HG02610 (cell line): Measurements from ENCODE around the gene SEMA3A.
"Not testable (repeated sequence)": the region's sequence is repeated elsewhere in the genome, so short reads cannot be mapped to it uniquely, and the experiment has no call there.

Experiments
- ATAC-seq: cut with Tn5 transposase; IDR thresholded peaks from one replicate; pipeline ENCODE4 v1.9.1; 2021; ENCODE audit warnings: mild to moderate bottlenecking, moderate library complexity; ENCODE audit not compliant: unreplicated experiment

SEMA3A gene

GRCh38 chr7:84154991-84155781 lies 39.4 kb downstream of the SEMA3A start:
- ATAC-seq = no peak

DNA sequence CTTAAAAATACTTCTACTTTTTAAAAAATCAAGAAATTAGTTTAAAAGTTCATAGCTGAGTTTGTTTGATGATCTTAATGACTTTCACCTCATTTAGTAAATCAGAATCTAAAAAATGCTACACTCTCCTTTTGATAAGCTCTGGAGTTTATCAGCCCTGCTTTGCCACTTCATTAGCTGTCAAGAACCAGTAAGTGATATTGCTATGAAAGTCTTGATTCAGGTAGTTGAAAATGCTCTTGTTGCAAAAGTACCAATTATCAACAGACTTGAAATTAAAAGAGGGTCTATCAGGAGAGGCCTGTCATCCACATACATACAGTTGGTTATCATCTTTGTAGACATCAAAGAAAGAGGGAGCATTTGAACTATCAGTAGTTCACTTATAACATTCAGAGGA lies 41.6 kb downstream of the SEMA3A start:
- ATAC-seq = no peak

DNA sequence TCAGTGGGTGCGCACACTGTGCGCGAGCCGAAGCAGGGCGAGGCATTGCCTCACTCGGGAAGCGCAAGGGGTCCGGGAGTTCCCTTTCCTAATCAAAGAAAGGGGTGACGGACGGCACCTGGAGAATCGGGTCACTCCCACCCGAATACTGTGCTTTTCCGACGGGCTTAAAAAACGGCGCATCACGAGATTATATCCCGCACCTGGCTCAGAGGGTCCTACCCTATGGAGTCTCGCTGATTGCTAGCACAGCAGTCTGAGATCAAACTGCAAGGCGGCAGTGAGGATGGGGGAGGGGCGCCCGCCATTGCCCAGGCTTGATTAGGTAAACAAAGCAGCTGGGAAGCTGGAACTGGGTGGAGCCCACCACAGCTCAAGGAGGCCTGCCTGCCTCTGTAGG lies 44.2 kb downstream of the SEMA3A start:
- not testable (repeated sequence) for ATAC-seq

- no peak for ATAC-seq
Observed at GRCh38 chr7:84149573-84149972, 45.0 kb downstream of the SEMA3A start.

DNA sequence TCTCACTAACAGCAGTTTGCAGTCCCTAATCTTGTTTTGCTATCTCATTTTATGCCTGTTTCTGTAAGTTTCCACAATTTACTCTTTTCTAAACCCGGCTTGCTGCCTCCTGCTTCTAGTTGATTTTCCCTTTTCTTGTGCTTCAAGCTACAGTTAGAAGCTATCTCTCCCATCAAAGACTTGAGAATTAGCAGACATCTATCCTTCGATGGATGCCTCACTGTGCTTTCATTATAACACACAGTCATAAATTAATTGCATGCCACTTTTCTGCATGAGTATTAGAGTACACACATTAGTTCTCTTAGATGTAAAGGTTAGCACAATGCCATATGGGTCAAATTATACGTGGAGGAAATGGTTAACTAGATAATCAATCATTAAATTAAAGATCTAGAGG lies 48.7 kb downstream of the SEMA3A start:
- no peak for ATAC-seq

DNA sequence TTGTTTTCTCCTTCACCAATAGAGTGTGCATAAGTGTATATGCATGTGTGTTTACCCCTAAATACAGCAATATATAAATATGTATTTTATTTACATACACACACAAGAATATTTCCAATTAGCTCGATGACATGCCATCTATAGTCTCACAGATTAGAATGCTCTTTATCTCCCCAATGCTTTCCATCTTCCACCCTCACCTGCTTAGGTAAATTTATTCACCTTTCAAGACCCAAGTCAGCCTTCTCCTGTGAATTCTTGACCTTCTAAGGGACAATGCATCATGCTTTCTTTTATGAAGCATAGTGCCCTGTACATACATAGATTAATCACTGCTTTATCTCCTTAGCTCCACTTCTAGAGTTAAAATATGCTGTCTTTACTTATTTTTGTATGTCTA lies 49.7 kb downstream of the SEMA3A start:
- ATAC-seq = no peak

DNA sequence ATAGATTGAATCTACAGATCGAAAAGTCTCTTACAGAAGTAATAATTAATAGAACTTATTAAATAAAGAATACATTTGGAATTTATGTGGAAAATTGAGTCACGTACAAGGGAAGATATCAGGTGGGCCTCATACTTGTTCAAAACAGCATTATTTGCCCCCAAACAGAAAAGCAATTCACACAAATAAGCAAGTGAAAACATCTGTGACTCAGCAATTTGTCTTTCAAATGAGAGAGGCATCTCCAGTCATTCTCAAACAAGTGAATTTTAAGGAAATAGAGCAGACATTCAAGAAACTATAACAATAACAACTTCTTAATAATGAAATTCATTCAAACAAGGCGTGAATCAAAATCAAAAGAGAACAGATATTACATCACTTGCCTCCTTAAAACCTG lies 50.1 kb downstream of the SEMA3A start:
- ATAC-seq = no peak

- ATAC-seq = no peak
Observed at GRCh38 chr7:84142726-84143125, 51.9 kb downstream of the SEMA3A start.

DNA sequence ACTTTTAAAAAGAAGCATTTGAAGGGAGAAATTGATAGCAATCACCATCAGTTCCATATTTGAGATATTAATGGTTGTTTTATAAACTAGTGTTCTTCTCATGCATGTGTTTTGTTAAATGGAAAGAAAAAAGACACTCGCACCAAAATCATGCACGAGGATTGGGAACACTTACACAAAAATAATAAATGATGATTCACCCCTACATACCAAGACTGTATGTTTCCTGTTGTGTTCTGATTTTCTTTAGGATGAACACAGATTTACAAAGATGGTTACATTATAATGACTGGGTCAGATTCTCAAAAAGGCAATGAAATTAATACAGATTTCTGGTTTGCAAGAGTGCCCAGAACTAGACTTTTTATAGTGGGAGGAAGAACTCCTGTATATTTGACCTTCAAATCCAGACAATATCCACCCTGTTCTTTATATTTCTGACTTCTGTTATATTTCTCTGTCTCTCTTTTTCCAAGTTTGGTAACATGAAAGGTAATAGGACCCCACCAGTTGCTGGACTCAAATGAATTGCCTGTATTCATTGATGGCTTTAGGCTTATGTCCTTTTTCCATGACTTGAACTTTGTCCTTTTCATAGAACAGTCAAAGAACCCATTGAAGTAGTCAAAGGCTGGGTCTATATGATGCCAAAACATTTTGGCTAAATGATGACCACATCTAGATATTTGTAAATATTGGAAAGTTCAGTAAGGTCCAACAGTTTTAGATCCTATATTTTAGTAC lies 54.4 kb downstream of the SEMA3A start:
- ATAC-seq = no peak

DNA sequence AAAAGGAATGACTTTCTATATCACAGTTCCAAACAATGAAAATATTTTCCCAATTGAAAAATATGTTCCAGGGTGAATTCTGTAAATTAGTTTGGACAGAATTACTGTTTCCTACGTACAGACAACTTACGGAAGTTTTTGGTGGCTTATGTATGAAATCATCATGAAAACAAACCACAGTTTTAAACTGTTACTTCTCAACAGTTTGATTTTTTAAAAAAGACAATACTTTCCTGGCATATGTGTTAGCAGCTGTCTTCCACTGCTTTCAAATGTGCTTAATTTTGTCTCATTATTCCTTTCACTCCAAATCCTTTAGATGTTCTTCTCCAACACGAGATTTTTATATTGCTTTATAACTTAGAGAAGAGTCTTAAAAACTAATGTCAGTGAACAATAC lies 56.2 kb downstream of the SEMA3A start:
- ATAC-seq = no peak

DNA sequence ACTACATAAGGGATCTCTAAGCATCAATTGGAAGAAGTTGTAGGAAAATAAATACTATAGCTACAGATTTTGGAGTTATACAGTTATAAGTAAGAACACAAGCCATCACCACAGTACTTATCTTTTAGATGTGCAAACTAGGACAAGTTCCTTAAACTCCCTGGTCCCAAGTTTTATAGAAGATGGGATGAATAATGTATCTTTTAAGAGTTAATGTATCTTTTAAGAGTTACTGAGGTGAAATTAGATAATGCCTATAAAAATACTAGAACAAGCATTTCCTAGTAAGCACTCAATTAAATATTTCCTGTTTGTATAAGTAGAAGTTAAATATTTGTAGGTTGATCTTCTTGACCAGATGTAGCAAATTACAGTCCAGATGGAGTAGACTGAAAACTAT lies 56.8 kb downstream of the SEMA3A start:
- ATAC-seq = no peak

DNA sequence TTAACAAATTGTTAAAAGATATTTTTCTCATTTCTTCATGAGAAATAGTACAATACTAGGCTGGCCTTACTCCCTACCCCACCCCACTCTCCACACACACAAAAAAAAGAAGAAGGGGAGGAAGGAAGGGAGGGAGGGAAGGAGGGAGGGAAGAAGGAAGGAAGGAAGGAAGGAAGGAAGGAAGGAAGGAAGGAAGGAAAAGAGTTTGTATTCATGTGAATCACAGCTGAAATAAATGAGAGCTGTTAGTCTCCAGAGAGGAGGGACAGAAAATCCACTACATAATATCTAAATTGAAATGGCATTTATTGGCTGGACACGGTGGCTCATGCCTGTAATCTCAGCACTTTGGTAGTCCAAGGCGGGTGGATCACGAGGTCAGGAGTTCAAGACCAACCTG lies 57.8 kb downstream of the SEMA3A start:
- no peak for ATAC-seq

DNA sequence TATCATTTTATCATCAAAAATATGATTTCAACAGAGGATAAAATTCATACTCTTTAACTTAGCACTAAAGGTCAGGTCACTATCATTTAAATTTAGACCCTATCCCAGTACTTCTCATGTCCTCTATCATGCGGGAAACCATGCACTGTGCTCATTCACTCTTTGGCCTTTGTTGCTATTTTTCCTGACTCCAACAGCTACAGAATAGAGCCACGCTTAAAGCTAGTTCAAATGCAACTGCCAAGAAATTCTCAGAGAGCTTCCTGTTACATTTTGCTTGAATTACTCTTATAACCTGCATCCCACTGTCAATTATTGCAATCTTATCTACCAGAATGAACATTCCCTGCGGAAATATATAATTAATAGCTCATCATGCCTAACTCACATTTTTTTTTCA lies 58.3 kb downstream of the SEMA3A start:
- ATAC-seq = no peak

DNA sequence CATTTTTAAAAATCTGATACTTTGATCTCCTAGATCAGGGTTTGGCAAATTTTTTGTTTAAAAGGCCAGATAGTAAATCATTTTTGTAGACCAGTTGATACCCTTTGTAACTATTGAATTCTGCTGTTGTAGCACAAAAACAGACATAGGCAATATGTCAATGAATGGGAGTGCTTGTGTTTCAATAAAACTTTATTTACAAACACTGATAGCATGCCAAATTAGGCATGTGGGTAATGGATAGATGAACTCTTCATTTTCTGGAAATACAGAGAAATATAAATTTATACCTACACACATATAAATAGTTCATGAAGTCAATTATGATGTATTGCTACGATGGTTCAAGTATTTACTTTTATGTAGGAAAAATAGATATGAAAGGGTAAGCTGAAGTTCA lies 60.4 kb downstream of the SEMA3A start:
- ATAC-seq = no peak

GRCh38 chr7:84125654-84126053 lies 68.9 kb downstream of the SEMA3A start:
- ATAC-seq = no peak

- ATAC-seq = no peak
Observed at GRCh38 chr7:84123965-84124547, 70.5 kb downstream of the SEMA3A start.

DNA sequence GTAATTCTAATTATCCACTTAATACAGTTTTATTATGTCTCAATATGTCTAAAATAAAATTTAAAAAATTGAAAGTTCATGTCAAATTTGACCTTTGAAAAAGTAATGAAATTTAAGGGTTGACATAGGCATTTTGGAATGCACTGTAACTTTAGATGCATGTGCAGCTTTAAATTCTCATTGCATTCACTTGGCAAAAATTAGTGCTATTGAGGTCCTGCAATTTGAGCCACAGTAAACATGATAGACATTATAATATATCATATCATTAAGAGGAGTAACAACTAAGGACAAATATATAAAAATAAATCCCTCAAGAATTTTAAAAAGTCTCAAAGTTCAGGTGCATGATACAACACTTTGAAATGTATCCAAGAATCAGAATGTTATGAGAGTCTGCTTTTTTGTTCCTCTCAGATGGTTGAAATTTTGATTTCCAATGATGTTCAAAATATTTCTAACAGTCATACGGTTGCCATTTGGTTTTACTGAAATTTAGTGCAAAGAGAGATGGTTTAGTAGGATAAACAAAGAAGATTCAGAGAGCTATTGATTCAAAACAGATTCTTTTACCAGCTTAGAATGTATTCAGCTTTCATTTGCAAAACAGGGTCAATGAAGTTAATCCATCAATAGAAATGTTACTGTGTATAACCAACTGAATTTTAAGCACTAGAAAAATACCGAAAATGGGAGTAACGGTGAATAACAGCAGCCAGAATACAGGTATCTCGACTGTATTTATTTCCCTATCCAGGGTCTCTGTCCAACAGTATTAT lies 71.8 kb downstream of the SEMA3A start:
- no peak for ATAC-seq

DNA sequence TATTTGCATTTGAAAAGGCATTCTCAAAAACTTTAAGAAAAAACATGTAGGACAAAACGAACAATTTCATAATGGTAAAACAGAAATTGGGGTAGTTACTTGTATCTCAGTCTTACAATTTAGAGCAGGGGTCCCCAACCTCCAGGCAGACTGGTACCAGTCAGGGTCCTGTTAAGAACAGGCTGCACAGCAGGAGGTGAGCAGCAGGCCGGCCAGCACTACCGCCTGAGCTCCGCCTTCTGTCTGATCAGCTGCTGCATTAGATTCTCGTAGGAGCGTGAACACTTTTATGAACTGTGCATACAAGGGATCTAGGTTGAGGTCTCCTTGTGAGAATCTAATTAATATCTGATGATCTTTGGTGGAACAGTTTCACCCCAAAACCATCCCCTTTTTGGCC lies 77.3 kb downstream of the SEMA3A start:
- ATAC-seq = no peak

GRCh38 chr7:84113906-84114850 lies 80.4 kb downstream of the SEMA3A start:
- no peak for ATAC-seq

GRCh38 chr7:84113286-84113685 lies 81.3 kb downstream of the SEMA3A start:
- ATAC-seq = no peak
